Measurements from ENCODE around the gene NHERF2. TPM values are rescaled to one million over a fixed set of nuclear protein-coding genes. Genes with fewer than 3 reads are reported as not detected.
A peak's percentile ranks its signal among the peaks of the same experiment; 100 is the strongest.

The NHERF2 gene
- polyA plus RNA-seq, 10 donors = 28.3 to 62.6 (median 36.9) TPM

- no peak for DNase-seq
Observed at GRCh38 chr16:2024032-2024420, 2.7 kb upstream of the NHERF2 start.

- peak in 1 of 3 donors; percentile 3 for DNase-seq
Observed at GRCh38 chr16:2025251-2025650, 1.5 kb upstream of the NHERF2 start.

GRCh38 chr16:2025878-2026460, 733 bp upstream of the NHERF2 start:
- peak in 1 of 3 donors; percentile 8 for DNase-seq

- peak in 1 of 3 donors; percentile 46 for DNase-seq
Observed at GRCh38 chr16:2027024-2028010, 615 bp downstream of the NHERF2 start.

- peak in 1 of 3 donors; percentile 1 for DNase-seq
Observed at GRCh38 chr16:2028146-2028545, 1.4 kb downstream of the NHERF2 start.

GRCh38 chr16:2028620-2029220, 2.0 kb downstream of the NHERF2 start:
- no peak for DNase-seq

GRCh38 chr16:2029350-2029749, 2.6 kb downstream of the NHERF2 start:
- peak in 1 of 3 donors; percentile 5 for DNase-seq

GRCh38 chr16:2030036-2030435, 3.3 kb downstream of the NHERF2 start:
- no peak for DNase-seq

GRCh38 chr16:2031081-2031577, 4.4 kb downstream of the NHERF2 start:
- DNase-seq = no peak

GRCh38 chr16:2032285-2033056, 5.8 kb downstream of the NHERF2 start:
- peak in 1 of 3 donors; percentile 52 for DNase-seq

- peak in 1 of 3 donors; percentile 89 for DNase-seq
Observed at GRCh38 chr16:2033057-2033908, 6.6 kb downstream of the NHERF2 start.

- DNase-seq = peak in 1 of 3 donors; percentile 80
Observed at GRCh38 chr16:2033909-2034695, 7.4 kb downstream of the NHERF2 start.

GRCh38 chr16:2034696-2035430, 8.2 kb downstream of the NHERF2 start:
- peak in 1 of 3 donors; percentile 45 for DNase-seq

GRCh38 chr16:2035431-2036199, 8.9 kb downstream of the NHERF2 start:
- peak in 1 of 3 donors; percentile 79 for DNase-seq

- DNase-seq = no peak
Observed at GRCh38 chr16:2036200-2036966, 9.7 kb downstream of the NHERF2 start.

- DNase-seq = no peak
Observed at GRCh38 chr16:2037115-2037514, 10.4 kb downstream of the NHERF2 start.

Measured in muscle of back (tissue), 11 donors.